Upper lobe of left lung (tissue), 6 donors: ENCODE data around the gene NOS1AP. TPM values are rescaled to one million over a fixed set of nuclear protein-coding genes. Genes with fewer than 3 reads are reported as not detected.

Experiments used
- ATAC-seq, 2 donors: fragments of 200-7000 bp; cut with Tn5 transposase; one replicate each; pipeline ENCODE4 v1.9.1; 2022; ENCODE audit warnings: mild to moderate bottlenecking in 2 of 2, moderate library complexity in 2 of 2; ENCODE audit not compliant: low FRiP score in 2 of 2
- DNase-seq, 2 donors: peaks; one replicate each; pipeline ENCODE4 v3.0.0-alpha.2; 2019 to 2020
- H3K27ac ChIP-seq, 4 donors: fragments of 200-600 bp; sonication (generic); one replicate each; pipeline ENCODE4 v1.5.1; 2016 to 2019
- H3K27me3 ChIP-seq, 4 donors: fragments of 200-600 bp; sonication (generic); one replicate each; pipeline ENCODE4 v1.5.1; 2017 to 2019
- H3K36me3 ChIP-seq, 4 donors: fragments of 200-600 bp; sonication (generic); one replicate each; pipeline ENCODE4 v1.5.1; 2016 to 2019
- H3K4me1 ChIP-seq, 4 donors: fragments of 200-600 bp; sonication (generic); one replicate each; pipeline ENCODE4 v1.5.1; 2018 to 2019
- H3K4me3 ChIP-seq, 4 donors: fragments of 200-600 bp; sonication (generic); one replicate each; pipeline ENCODE4 v1.5.1; 2017 to 2019; ENCODE audit warnings: mild to moderate bottlenecking in 2 of 4, moderate library complexity in 1 of 4
- H3K9me3 ChIP-seq, 4 donors: fragments of 200-600 bp; sonication (generic); one replicate each; pipeline ENCODE4 v1.5.1; 2018 to 2019
- CTCF ChIP-seq, 6 experiments: fragments of 450-650 bp in 4 of 6; fragments of 200-600 bp in 2 of 6; sonication (generic) in 2 of 6; IDR thresholded peaks; one replicate each; pipeline ENCODE4 v1.5.1; 2016 to 2019; ENCODE audit warnings: antibody characterized with exemption in 6 of 6
- EP300 ChIP-seq, 4 donors: sonication (generic); formaldehyde crosslinking; IDR thresholded peaks; one replicate each; pipeline ENCODE4 v1.5.1; 2017; ENCODE audit warnings: antibody characterized with exemption in 4 of 4, control low read depth in 2 of 4
- POLR2A ChIP-seq, 4 donors: fragments of 450-650 bp; IDR thresholded peaks; one replicate each; pipeline ENCODE4 v1.5.1; 2016 to 2017; ENCODE audit warnings: antibody characterized with exemption in 4 of 4, mild to moderate bottlenecking in 2 of 4
- POLR2AphosphoS5 ChIP-seq, 2 donors: sonication (generic); formaldehyde crosslinking; IDR thresholded peaks; one replicate each; pipeline ENCODE4 v1.5.1; 2017; ENCODE audit warnings: antibody characterized with exemption in 2 of 2
- WGBS, 2 donors: methylation state at CpG; one replicate each; pipeline ENCODE4 v1.1.5; 2017 to 2018; 5-methylcytosine and 5-hydroxymethylcytosine counted together
- total RNA-seq, 6 donors: library from RNA; depleted of rRNA in 4 of 6; stranded (reverse); fragments of >200 nt in 4 of 6; gene quantifications; one replicate each; pipeline versions ENCODE4 v1.1.0 to v1.2.1, GENCODE V29; 2016 to 2021
- donor health status: DM: no; HTN: no; CAD: no; lungs with moderate emphysema.
- donor health status: DM: no; HTN: yes; CAD: no; lungs with severe emphysema.

Gene NOS1AP
- total RNA-seq, 6 donors from 2014 or later: 5.3 to 16.4 (median 6.5) TPM

GRCh38 chr1:162185314-162186025 lies 116.0 kb downstream of the NOS1AP start:
- no peaks in the 10 kb centered on the region for H3K27me3 ChIP-seq
- WGBS, 2 donors: 61 to 70% methylated on average over 4 of the region's 4 CpGs
- no peaks in the 10 kb centered on the region for H3K9me3 ChIP-seq
- no peak overlapping the region for H3K27ac ChIP-seq
- DNase-seq (no peak), ATAC-seq (no peak)
- H3K36me3 ChIP-seq: no peaks in the 10 kb centered on the region
- TF ChIP-seq POLR2A (IDR thresholded peaks at IDR 0.05) (no peak), EP300 (IDR thresholded peaks at IDR 0.05) (no peak), POLR2AphosphoS5 (IDR thresholded peaks at IDR 0.05) (no peak), CTCF (IDR thresholded peaks at IDR 0.05) (no peak)
- H3K4me3 ChIP-seq: no peak overlapping the region
- H3K4me1 ChIP-seq: no peaks in the 10 kb centered on the region

GRCh38 chr1:162186026-162186374 lies 116.5 kb downstream of the NOS1AP start:
- H3K4me1 ChIP-seq: no peaks in the 10 kb centered on the region
- DNase-seq: no peak
- no peaks in the 10 kb centered on the region for H3K9me3 ChIP-seq
- no peak overlapping the region for H3K27ac ChIP-seq
- no peak for ATAC-seq
- TF ChIP-seq CTCF (IDR thresholded peaks at IDR 0.05) (no peak), POLR2AphosphoS5 (IDR thresholded peaks at IDR 0.05) (no peak), POLR2A (IDR thresholded peaks at IDR 0.05) (no peak), EP300 (IDR thresholded peaks at IDR 0.05) (no peak)
- H3K27me3 ChIP-seq: no peaks in the 10 kb centered on the region
- 0 to 35% methylated on average over 1 of the region's 1 CpG for WGBS, 2 donors
- H3K36me3 ChIP-seq: no peaks in the 10 kb centered on the region
- H3K4me3 ChIP-seq: no peak overlapping the region

GRCh38 chr1:162186406-162186805 lies 116.9 kb downstream of the NOS1AP start:
- Histone ChIP-seq H3K27ac (no peak overlapping the region), H3K9me3 (no peaks in the 10 kb centered on the region), H3K4me3 (no peak overlapping the region), H3K4me1 (no peaks in the 10 kb centered on the region), H3K36me3 (no peaks in the 10 kb centered on the region), H3K27me3 (no peaks in the 10 kb centered on the region)
- no peak for DNase-seq
- WGBS, 2 donors: 64 to 99% methylated on average over 2 of the region's 2 CpGs
- no peak for TF ChIP-seq EP300 (IDR thresholded peaks at IDR 0.05)
- no peak for TF ChIP-seq CTCF (IDR thresholded peaks at IDR 0.05)
- TF ChIP-seq POLR2A (IDR thresholded peaks at IDR 0.05): no peak
- no peak for TF ChIP-seq POLR2AphosphoS5 (IDR thresholded peaks at IDR 0.05)
- ATAC-seq: no peak

GRCh38 chr1:162187687-162188276 lies 118.3 kb downstream of the NOS1AP start:
- no peaks in the 10 kb centered on the region for H3K9me3 ChIP-seq
- peaks cover 0 to 11% (median 2%) of the 10 kb centered on the region in 4 donors for H3K4me1 ChIP-seq
- H3K36me3 ChIP-seq: no peaks in the 10 kb centered on the region
- 72 to 79% methylated on average over 1 of the region's 1 CpG for WGBS, 2 donors
- ATAC-seq (no peak), DNase-seq (no peak)
- no peaks in the 10 kb centered on the region for H3K27me3 ChIP-seq
- no peak for TF ChIP-seq EP300 (IDR thresholded peaks at IDR 0.05)
- TF ChIP-seq CTCF (IDR thresholded peaks at IDR 0.05): no peak
- TF ChIP-seq POLR2A (IDR thresholded peaks at IDR 0.05): no peak
- TF ChIP-seq POLR2AphosphoS5 (IDR thresholded peaks at IDR 0.05): no peak
- H3K27ac ChIP-seq: no peak overlapping the region
- H3K4me3 ChIP-seq: no peak overlapping the region

GRCh38 chr1:162189345-162189744 lies 119.9 kb downstream of the NOS1AP start:
- no peak for ATAC-seq
- WGBS, 2 donors: 94 to 95% methylated on average over 1 of the region's 1 CpG

More at GRCh38 chr1:162189345-162189744, 119.9 kb downstream of the NOS1AP start:
- no peak for DNase-seq
- H3K4me3 ChIP-seq: no peak overlapping the region
- peaks cover 0 to 22% (median 9%) of the 10 kb centered on the region in 4 donors for H3K4me1 ChIP-seq
- no peaks in the 10 kb centered on the region for H3K27me3 ChIP-seq
- H3K9me3 ChIP-seq: no peaks in the 10 kb centered on the region
- H3K36me3 ChIP-seq: no peaks in the 10 kb centered on the region
- TF ChIP-seq EP300 (IDR thresholded peaks at IDR 0.05): no peak
- TF ChIP-seq POLR2A (IDR thresholded peaks at IDR 0.05): no peak
- no peak for TF ChIP-seq POLR2AphosphoS5 (IDR thresholded peaks at IDR 0.05)
- TF ChIP-seq CTCF (IDR thresholded peaks at IDR 0.05): no peak
- no peak overlapping the region for H3K27ac ChIP-seq
